A673 (cell line): ENCODE measurements around the gene MAX.

Experiments
- EZH2 ChIP-seq: fragments of 200-600 bp; sonication (generic); IDR thresholded peaks from 2 replicates; pipeline ENCODE4 v1.6.1; 2017; ENCODE audit warnings: borderline replicate concordance, low read depth, mild to moderate bottlenecking, mixed read lengths, antibody characterized with exemption, low read length; ENCODE audit not compliant: poor library complexity, severe bottlenecking
- TF ChIP-seq, protein P1 (sequence below): fragments of 300-800, 200-600 bp; sonication (generic); conservative IDR thresholded peaks from 2 replicates; pipeline ENCODE4 v1.5.1; 2017; ENCODE audit warnings: low read depth, mild to moderate bottlenecking, antibody characterized with exemption, low read length, moderate library complexity, mixed read lengths

GRCh38 chr14:65103150-65103760 lies 938 bp upstream of the MAX start:
- TF ChIP-seq, protein P1, sequence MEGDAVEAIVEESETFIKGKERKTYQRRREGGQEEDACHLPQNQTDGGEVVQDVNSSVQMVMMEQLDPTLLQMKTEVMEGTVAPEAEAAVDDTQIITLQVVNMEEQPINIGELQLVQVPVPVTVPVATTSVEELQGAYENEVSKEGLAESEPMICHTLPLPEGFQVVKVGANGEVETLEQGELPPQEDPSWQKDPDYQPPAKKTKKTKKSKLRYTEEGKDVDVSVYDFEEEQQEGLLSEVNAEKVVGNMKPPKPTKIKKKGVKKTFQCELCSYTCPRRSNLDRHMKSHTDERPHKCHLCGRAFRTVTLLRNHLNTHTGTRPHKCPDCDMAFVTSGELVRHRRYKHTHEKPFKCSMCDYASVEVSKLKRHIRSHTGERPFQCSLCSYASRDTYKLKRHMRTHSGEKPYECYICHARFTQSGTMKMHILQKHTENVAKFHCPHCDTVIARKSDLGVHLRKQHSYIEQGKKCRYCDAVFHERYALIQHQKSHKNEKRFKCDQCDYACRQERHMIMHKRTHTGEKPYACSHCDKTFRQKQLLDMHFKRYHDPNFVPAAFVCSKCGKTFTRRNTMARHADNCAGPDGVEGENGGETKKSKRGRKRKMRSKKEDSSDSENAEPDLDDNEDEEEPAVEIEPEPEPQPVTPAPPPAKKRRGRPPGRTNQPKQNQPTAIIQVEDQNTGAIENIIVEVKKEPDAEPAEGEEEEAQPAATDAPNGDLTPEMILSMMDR, result peak; percentile 31; the same call in 1 of the 2 replicates
- no peak for TF ChIP-seq EZH2
